ENCODE data around the gene RASIP1. TPM values are rescaled to one million over a fixed set of nuclear protein-coding genes. Genes with fewer than 3 reads are reported as not detected.

RASIP1 gene
- polyA plus RNA-seq, 3 donors, result 12.2 to 19.6 (median 16.6) TPM

- DNase-seq (ENCODE audit: extremely low read depth in 1 of 11, low read depth in 9 of 11, low spot score in 4 of 11), result no peak
Measured at GRCh38 chr19:48742096-48742495, 1.7 kb upstream of the RASIP1 start.

GRCh38 chr19:48741129-48741999 lies 954 bp upstream of the RASIP1 start:
- no peak for DNase-seq (ENCODE audit: extremely low read depth in 1 of 11, low read depth in 9 of 11, low spot score in 4 of 11)

DNA sequence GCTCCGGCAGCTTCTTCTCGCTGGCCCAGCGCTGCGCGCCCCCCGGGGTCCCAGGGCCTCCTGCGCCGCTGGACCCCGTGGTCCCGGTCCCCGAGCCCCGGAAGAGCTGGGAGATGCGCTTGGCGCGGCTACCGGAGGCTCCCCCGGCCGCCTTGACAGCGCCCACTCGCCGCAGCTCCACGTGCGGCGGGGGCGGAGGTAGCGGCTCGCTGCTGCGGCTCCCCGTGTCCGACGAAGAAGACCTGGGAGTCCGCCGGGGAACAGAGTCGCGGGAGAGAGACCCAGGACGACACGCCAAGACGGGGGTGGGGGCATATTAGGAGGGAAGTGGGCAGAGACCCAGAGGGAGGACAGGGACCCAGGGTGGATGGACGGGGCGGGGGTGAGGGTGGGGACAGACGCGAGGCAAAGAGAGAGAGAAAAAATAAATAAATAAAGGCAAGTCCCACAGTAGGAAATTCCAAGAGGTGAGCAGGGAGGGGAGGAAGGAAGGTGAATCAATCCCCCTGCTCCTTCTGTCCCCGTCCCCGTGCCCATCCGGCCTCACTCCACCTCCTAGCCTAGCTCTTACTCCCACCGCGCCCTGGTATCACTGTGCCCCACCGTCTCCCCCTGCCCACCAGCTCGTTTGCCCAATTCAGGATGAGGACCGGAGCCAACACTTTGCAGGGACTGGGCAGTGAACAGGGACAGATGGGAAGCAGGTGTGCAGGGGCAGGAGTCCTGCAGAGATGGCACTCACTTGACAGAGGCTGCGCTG lies 826 bp downstream of the RASIP1 start:
- DNase-seq (ENCODE audit: extremely low read depth in 1 of 11, low read depth in 9 of 11, low spot score in 4 of 11), result no peak

GRCh38 chr19:48738557-48739403 lies 1.6 kb downstream of the RASIP1 start:
- DNase-seq (ENCODE audit: extremely low read depth in 1 of 11, low read depth in 9 of 11, low spot score in 4 of 11), result peak in 9 of 11 donors; percentile 72 to 90 (median 86)

DNA sequence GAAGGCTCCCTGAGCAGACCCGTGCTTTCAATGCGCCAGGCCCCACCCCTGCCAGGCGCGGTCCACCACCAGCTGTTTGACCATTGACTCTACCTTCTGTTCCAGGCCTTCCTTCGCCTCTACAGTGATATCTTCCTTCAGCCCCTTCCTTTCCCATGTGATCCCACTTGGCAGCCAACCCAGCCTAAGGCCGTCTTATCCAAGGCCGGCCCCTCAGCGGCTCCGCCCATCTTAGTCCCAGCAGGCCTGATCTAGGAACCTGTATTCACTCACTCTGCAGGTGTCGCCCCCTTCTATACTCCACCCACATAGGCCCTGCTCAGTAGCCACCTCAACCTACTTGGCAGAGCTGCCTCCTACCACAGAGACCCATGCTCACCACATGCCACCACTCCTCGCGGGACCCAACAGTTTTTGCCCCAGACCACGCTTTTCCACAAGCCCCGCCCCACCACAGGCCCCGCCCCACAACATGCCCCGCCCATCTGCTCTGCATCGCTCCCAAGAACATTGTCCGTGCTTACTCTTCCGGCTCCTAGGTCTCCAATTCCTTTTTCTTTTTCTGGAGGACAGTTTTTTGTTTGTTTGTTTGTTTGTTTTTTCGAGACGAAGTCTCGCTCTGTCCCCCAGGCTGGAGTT lies 2.9 kb downstream of the RASIP1 start:
- DNase-seq (ENCODE audit: extremely low read depth in 1 of 11, low read depth in 9 of 11, low spot score in 4 of 11), result no peak

DNA sequence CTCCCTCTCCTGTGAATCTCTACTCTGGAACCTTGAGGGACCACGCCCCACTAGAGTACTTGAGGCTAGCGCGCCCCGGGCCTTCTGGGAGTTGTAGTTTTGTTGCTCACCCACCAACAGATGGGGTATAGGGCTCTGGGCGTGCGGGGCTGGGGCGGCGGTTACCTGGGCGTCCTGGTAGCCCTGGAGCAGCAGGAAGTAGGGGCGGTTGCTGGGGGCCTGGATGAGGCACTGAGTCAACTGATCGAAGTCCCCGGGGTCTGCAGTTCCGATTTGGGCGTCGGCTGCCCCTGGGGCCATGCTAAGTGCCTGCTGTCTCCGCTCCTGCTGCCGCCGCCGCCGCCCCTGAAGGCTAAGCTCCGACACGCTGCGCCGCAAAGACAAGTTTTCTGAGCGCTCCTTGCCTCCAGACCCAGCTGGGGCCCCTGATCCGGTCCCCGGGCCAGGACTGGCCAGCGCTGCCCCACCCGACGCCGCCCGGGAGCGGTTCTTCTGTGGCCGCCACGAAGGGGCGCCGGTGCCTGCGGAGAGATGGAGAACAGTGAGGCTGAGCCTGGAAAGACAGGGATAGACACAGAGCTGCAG lies 5.3 kb downstream of the RASIP1 start:
- DNase-seq (ENCODE audit: extremely low read depth in 1 of 11, low read depth in 9 of 11, low spot score in 4 of 11), result no peak

GRCh38 chr19:48734625-48735024 lies 5.8 kb downstream of the RASIP1 start:
- no peak for DNase-seq (ENCODE audit: extremely low read depth in 1 of 11, low read depth in 9 of 11, low spot score in 4 of 11)

- no peak for DNase-seq (ENCODE audit: extremely low read depth in 1 of 11, low read depth in 9 of 11, low spot score in 4 of 11)
Measured at GRCh38 chr19:48731452-48731851, 9.0 kb downstream of the RASIP1 start.

GRCh38 chr19:48728911-48729664 lies 11.3 kb downstream of the RASIP1 start:
- no peak for DNase-seq (ENCODE audit: extremely low read depth in 1 of 11, low read depth in 9 of 11, low spot score in 4 of 11)

DNA sequence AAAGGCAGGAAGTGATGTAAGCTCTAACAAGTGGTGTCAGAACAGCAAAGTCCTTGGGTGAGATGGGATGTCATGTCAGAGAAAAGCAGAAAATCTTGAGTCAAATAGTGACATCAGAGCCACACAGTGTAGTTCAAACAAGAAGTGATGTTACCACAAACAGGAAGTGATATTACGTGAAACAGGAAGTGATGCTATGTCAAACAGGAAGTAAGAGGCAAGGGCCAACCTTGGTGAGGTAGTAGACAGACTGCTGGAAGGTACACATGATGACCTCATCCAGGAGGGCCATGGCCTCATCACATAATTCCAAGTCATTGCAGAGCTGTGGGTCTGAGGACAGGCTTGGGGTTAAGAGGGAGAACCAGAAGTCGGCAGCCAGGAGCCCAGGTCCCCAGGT lies 13.9 kb downstream of the RASIP1 start:
- no peak for DNase-seq (ENCODE audit: extremely low read depth in 1 of 11, low read depth in 9 of 11, low spot score in 4 of 11)

DNA sequence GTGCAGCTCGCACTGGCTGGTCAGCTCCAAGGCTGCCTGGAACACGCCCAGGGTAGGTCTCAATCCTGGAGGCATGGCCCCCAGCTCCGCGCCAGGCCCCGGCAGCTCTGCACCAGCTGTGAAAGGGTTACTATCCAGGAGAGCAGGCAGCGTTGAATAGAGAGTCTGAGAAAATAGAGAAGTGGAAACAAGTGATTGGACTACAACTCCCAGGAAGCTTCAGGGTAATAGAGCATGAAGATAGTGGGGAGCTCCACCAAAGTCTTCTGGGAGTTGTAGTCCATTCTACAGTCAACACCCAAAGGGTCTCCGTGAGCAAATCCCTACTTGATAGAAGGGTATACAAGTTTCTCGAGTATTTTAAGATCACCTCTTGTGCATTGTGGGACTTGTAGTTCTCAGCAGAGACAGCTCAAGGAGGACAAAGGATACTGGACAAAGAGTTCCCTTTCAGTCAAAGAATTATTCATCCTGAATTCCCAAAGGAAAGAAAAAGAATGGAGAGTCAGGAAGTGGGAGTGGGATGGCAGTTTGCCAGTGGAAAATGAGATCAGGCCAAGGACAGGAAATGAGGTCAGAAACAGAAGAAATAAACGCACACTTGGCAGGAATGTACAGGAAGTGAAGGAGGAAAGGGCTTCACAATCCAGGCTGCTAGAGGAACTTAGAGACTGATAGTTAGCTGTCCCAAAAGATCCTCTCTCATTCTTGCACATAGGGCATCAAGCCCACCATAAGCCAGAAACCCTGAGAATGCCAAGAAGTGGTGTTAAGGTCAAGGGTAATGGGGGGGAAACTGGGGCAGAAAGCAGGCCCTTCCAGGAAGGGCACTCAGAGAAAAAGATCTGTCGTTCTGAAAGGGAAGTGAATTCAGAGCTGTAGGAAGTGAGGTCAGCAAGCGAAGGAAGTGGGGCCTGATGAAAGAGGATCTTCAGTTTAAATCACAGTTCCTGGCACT lies 15.3 kb downstream of the RASIP1 start:
- DNase-seq (ENCODE audit: extremely low read depth in 1 of 11, low read depth in 9 of 11, low spot score in 4 of 11), result peak in 8 of 11 donors; percentile 78 to 90 (median 87)

DNA sequence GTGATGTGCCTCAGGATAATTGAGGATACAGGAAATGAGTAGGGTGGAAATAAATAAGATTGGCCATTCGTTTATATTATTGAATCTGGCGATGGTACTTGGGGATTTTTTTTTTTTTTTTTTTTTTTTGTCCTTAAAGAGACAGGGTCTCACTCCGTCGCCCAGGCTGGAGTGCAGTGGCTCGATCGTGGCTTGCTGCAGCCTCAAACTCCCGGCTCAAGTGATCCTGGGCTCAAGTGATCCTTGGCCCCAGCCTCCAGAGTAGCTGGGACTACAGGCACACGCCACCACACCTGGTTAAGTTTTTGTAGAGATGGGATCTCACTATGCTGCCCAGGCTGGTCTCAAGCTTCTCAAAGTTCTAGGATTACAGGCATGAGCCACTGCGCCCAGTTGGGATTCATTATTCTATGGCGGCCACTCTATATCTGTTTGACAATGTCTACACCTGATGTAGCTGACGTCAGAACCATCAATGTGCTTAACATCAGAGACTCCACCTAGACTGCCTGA lies 18.2 kb downstream of the RASIP1 start:
- DNase-seq (ENCODE audit: extremely low read depth in 1 of 11, low read depth in 9 of 11, low spot score in 4 of 11), result no peak

DNA sequence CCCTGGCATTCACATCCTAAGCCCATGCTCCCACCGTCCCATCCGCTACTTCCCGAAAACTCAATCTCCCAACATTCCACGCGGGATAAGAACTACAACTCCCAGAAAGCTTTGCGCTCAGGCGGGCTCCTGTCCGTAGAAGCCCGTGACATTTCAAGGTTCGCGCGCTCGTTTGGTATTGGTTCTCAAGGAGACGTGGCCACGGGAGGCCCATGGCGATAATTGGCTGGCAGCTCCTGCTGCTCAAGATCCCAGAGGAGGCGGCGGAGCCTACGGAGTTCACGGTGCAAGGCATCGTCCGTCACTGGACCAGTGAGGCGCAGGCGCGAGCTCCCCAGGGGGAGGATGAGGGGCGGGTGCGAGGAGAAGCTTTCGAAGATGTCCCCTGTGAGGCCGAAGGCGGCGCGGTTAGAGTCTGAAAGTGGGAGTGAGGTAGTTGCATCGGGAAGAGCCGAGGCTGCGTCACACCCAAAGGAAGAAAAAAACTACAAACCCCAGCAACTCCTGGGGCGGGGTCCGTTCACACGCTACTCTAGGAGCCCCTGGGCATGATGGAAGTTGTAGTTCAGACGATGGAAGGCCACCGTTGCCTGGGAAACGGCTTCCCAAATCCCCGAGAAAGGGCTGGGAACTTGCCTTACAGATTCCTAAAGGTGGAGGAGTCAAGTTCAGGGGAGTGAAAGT lies 19.7 kb downstream of the RASIP1 start:
- DNase-seq (ENCODE audit: extremely low read depth in 1 of 11, low read depth in 9 of 11, low spot score in 4 of 11), result peak; percentile 97 to 100 (median 100)

DNA sequence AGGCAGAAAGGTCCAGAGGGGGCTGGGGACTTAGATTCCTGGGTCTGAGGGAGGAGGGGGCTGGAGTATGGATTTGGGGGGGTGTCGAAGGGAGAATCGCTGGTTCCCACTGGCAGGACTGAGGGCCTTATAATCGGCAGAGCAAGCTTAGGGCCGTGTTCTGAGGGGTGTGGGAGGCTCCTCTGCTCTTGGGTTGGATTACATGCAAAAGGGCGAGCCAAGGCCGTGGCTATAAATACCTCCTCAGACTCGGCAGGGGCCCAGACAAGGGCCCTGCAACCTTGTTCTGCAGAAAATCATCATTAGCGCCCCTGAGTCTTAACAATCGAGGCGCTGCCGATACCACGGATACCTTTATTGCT lies 20.2 kb downstream of the RASIP1 start:
- DNase-seq (ENCODE audit: extremely low read depth in 1 of 11, low read depth in 9 of 11, low spot score in 4 of 11), result no peak

- DNase-seq (ENCODE audit: extremely low read depth in 1 of 11, low read depth in 9 of 11, low spot score in 4 of 11), result no peak
Measured at GRCh38 chr19:48719263-48720171, 20.9 kb downstream of the RASIP1 start, which contains the start of gene MAMSTR. Gene MAMSTR, minus strand, starts transcription at chr19:48719725. Its CDS starts 694 bp downstream, at chr19:48719031.
